BLaER1 (cell line): ENCODE data around the gene ZCCHC2.

Source experiments
- H3K27ac ChIP-seq: shearing (Covaris generic); formaldehyde crosslinking; 2 replicates; pipeline ENCODE4 v1.8.1; 2022
- H3K27me3 ChIP-seq: shearing (Covaris generic); formaldehyde crosslinking; 2 replicates; pipeline ENCODE4 v1.8.1; 2022
- H3K36me3 ChIP-seq: shearing (Covaris generic); formaldehyde crosslinking; 2 replicates; pipeline ENCODE4 v1.8.1; 2022
- H3K4me1 ChIP-seq: shearing (Covaris generic); formaldehyde crosslinking; 2 replicates; pipeline ENCODE4 v1.8.1; 2022
- H3K4me2 ChIP-seq: shearing (Covaris generic); formaldehyde crosslinking; 2 replicates; pipeline ENCODE4 v1.8.1; 2022
- H3K4me3 ChIP-seq: shearing (Covaris generic); formaldehyde crosslinking; 2 replicates; pipeline ENCODE4 v1.8.1; 2022
- H3K9ac ChIP-seq: shearing (Covaris generic); formaldehyde crosslinking; 2 replicates; pipeline ENCODE4 v1.8.1; 2022
- H3K9me3 ChIP-seq: shearing (Covaris generic); formaldehyde crosslinking; 2 replicates; pipeline ENCODE4 v1.8.1; 2022
- H4K20me1 ChIP-seq: shearing (Covaris generic); formaldehyde crosslinking; 2 replicates; pipeline ENCODE4 v1.8.1; 2022
- Cebpa-rat ChIP-seq: shearing (Covaris generic); IDR thresholded peaks from 2 replicates; pipeline ENCODE4 v1.8.1; 2022

Gene ZCCHC2

DNA sequence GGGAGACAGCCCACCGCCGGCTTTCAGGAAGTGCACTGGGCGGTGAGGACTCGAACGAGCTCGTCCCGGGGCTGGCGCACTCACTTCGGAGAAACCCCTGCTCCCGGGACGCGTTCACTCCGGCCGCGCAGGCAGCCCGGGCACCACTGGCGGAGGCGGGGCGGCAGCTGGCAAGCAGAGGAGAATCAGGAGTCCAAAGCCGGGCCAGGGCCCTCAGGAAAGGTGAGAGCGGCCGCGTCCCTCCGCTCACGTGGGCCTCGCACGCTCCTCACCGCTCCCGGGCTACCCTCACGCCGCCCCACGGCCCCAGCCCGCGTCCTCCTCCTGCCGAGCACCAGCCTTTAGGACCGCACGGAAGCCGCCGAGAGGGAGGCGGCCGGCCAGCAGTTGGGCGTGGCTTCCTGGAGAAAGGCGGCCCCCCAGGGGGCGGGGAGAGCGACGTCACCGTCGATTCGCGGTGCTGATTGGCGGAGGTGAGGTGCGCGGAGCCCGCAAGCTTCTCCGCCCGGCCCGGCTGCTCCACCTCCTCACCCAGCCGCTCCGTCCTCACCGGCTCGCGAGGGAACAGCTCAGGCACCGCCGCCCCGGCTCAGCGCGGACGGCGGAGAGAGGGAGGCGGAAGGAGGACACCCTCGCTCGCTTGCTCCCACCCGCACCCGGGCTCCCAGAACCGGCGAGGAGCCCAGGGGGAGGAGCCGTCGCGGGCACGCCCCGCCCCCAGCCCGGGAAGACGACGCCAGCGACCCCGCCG lies at the start of gene ZCCHC2:
Gene ZCCHC2, plus strand, starts transcription at position 522 of the 751 bp plus-strand sequence. CDS start 400 bp downstream, outside the sequence.
- no peak for TF ChIP-seq Cebpa-rat
- H3K27me3 ChIP-seq, result peaks cover 21% of the 10 kb centered on the region
- H3K4me1 ChIP-seq, result peaks cover 26% of the 10 kb centered on the region

DNA sequence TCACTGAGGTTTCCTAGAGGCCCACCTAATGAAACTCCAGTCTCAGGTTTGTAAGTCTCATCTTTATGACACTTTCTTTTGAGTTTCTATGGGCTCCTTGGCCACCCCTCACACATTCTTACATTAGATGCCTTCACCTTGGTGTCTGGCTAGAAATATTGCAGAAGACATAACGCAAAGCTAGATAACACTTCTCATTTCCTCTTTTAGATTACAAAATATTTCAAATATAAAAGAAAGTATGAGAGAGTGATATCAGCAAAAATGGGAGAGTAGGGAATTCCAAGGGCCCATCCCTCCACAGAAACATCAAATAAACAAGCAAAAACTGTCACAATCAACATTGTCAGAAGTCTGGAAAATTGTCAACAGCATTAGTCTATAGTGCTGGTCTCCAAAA lies 43.3 kb upstream of the ZCCHC2 start:
- no peak overlapping the region for H3K27ac ChIP-seq
- H4K20me1 ChIP-seq, result no peaks in the 10 kb centered on the region
- TF ChIP-seq Cebpa-rat, result no peak
- no peak overlapping the region for H3K4me2 ChIP-seq
- H3K4me3 ChIP-seq, result no peak overlapping the region
- no peaks in the 10 kb centered on the region for H3K27me3 ChIP-seq
- peaks cover 29% of the 10 kb centered on the region for H3K9me3 ChIP-seq
- H3K36me3 ChIP-seq, result no peaks in the 10 kb centered on the region
- no peak overlapping the region for H3K9ac ChIP-seq
- H3K4me1 ChIP-seq, result no peaks in the 10 kb centered on the region

More for the DNA sequence above, at the start of gene ZCCHC2:
- Histone ChIP-seq H3K27ac (peak within 1 kb of the TSS; percentile 89), H3K4me2 (peak within 1 kb of the TSS; percentile 97), H3K4me3 (peak within 1 kb of the TSS; percentile 96), H3K9ac (peak within 1 kb of the TSS; percentile 91), H4K20me1 (peaks cover 23% of the 10 kb centered on the region; the same call in 1 of the 2 replicates), H3K36me3 (no peaks in the 10 kb centered on the region), H3K9me3 (no peaks in the 10 kb centered on the region)

- TF ChIP-seq Cebpa-rat, result no peak
- H3K4me1 ChIP-seq, result no peaks in the 10 kb centered on the region
- no peaks in the 10 kb centered on the region for H3K36me3 ChIP-seq
Measured at GRCh38 chr18:62480927-62481326, 41.9 kb upstream of the ZCCHC2 start.

DNA sequence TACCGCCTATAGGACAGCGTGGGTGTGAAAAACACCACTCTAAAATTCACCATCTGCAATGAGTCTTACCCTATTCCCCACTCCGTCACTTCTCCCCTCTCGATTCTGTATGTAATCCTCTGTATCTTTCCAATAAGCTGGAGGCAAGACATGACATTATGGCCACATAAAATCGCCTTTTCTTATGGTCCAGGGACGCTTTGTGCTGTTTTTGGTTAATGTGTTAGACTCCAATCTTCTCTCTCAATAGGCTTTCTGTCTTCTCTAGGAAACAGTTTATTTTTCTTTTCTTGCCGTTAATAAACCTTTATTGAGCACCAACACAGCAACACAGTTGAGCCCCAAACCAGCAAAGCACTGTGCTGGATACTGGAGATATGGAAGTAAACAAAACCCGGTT lies 37.9 kb upstream of the ZCCHC2 start:
- H3K9me3 ChIP-seq, result peaks cover 26% of the 10 kb centered on the region
- H3K4me3 ChIP-seq, result no peak overlapping the region
- no peak for TF ChIP-seq Cebpa-rat
- H3K36me3 ChIP-seq, result no peaks in the 10 kb centered on the region
- no peaks in the 10 kb centered on the region for H3K27me3 ChIP-seq
- H3K27ac ChIP-seq, result no peak overlapping the region
- H3K4me2 ChIP-seq, result no peak overlapping the region
- no peaks in the 10 kb centered on the region for H4K20me1 ChIP-seq
- no peaks in the 10 kb centered on the region for H3K4me1 ChIP-seq
- H3K9ac ChIP-seq, result no peak overlapping the region

More at GRCh38 chr18:62480927-62481326, 41.9 kb upstream of the ZCCHC2 start:
- Histone ChIP-seq H3K4me3 (no peak overlapping the region), H3K27me3 (no peaks in the 10 kb centered on the region), H3K9me3 (peaks cover 29% of the 10 kb centered on the region), H4K20me1 (no peaks in the 10 kb centered on the region), H3K4me2 (no peak overlapping the region), H3K9ac (no peak overlapping the region), H3K27ac (no peak overlapping the region)

DNA sequence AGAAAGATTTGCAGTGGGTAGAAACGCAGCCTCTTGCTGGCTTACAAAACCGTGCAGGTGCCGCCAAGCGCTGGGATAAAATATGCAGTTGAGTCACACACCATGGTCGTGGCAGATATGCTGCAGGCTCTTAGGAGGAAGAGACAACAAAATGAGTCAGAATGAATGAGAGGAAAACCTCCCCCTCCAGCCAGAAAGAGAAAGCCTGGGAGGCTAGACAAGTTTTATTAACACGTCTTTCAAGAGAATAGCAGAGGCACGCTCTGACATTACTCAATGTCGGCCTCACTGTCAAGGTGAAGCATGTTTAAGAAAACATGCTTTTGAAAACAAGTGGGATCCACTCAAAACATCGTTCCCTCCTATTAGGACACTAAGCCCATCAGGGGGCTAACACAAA lies 37.1 kb upstream of the ZCCHC2 start:
- Histone ChIP-seq H3K4me2 (no peak overlapping the region), H3K4me1 (no peaks in the 10 kb centered on the region), H3K4me3 (no peak overlapping the region), H3K27me3 (no peaks in the 10 kb centered on the region), H3K9me3 (peaks cover 18% of the 10 kb centered on the region), H3K9ac (no peak overlapping the region), H3K27ac (no peak overlapping the region), H4K20me1 (no peaks in the 10 kb centered on the region), H3K36me3 (no peaks in the 10 kb centered on the region)
- TF ChIP-seq Cebpa-rat, result no peak

DNA sequence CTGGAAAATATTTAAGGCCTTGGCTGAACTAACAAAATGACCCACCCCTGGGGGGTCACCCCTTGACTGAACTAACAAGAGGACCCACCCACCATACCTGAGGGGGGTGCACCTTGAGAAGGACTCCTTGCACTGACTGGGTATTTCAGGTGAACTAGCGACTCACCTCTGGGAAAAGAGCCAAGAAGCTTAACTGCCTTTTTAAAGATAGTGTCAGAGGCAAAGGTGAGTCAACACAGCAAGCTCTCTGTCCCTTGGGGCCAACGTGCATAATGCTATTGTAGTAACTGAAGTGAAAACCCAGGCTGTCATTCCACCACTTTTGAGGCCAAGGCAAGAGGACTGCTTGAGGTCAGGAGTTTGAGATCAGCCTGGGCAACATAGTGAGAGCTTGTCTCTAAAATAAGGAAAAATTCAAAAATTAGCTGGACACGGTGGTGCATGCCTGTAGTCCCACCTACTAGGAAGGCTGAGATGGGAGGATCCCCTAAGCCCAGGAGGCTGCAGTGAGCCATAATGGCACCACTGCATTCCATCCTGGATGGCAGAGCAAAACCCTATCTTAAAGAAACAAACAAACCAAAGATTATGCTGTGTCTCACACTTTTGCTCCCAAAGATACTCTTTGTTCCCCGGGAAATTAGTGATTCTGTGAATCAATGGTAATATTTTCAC lies 36.4 kb upstream of the ZCCHC2 start:
- Histone ChIP-seq H3K9me3 (peaks cover 12% of the 10 kb centered on the region; the same call in 1 of the 2 replicates), H3K4me2 (no peak overlapping the region), H3K27me3 (no peaks in the 10 kb centered on the region), H4K20me1 (no peaks in the 10 kb centered on the region), H3K27ac (no peak overlapping the region), H3K4me1 (no peaks in the 10 kb centered on the region), H3K9ac (no peak overlapping the region), H3K36me3 (no peaks in the 10 kb centered on the region), H3K4me3 (no peak overlapping the region)
- no peak for TF ChIP-seq Cebpa-rat

DNA sequence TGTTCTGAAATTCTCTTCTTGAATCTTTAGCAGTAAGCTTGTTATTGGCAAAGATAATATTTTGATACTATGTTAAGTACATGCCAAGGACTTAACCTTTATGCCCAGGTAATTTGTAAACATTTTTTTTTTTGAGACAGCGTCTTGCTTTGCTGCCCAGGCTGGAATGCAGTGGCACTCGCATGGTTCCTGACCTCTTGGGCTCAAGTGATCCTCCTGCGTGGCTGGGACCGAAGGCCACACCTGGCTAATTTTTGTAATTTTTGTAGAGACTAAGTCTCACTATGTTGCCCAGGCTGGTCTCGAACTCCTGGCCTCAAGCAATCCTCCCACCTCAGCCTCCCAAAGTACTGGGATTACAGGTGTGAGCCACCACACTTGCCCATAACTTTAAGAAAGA lies 35.7 kb upstream of the ZCCHC2 start:
- H3K4me3 ChIP-seq, result no peak overlapping the region
- H3K9ac ChIP-seq, result no peak overlapping the region
- no peaks in the 10 kb centered on the region for H3K4me1 ChIP-seq
- no peak overlapping the region for H3K27ac ChIP-seq
- H3K4me2 ChIP-seq, result no peak overlapping the region
- TF ChIP-seq Cebpa-rat, result no peak
- no peaks in the 10 kb centered on the region for H4K20me1 ChIP-seq
- H3K9me3 ChIP-seq, result peaks cover 4% of the 10 kb centered on the region; the same call in 1 of the 2 replicates
- no peaks in the 10 kb centered on the region for H3K27me3 ChIP-seq
- H3K36me3 ChIP-seq, result no peaks in the 10 kb centered on the region

DNA sequence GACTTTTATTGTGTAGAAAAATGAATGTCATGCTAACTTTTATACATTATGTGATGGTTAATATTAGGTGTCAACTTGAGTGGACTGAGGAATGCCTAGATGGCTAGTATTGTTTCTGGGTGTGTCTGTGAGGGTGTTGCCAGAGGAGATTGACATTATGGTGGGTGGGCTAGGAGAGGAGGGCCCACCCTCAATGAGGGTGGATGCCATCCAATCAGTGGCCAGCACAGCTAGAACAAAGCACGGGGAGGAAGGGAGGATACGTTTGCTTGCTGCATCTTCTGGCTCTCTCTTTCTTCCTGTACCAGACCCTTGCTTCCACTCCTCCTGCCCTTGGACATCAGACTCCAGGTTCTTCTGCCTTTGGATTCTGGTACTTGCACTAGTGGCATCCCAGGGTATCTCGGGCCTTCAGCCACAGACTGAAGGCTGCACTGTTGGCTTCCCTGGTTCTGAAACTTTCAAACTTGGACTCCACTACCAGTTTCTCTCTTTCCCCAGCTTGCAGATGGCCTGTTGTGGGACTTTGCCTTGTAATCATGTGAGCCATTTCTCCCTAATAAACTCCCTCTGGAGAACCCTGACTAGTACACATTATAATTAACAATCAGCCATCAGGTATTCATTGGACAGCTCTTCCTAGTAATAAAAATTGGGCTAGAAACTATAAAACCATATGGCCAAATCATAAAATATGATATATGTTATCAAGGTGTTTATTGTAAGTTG lies 31.7 kb upstream of the ZCCHC2 start:
- H3K4me2 ChIP-seq, result no peak overlapping the region
- no peak for TF ChIP-seq Cebpa-rat
- no peak overlapping the region for H3K9ac ChIP-seq

GRCh38 chr18:62493033-62493862 lies 29.6 kb upstream of the ZCCHC2 start:
- Histone ChIP-seq H4K20me1 (no peaks in the 10 kb centered on the region), H3K27me3 (no peaks in the 10 kb centered on the region), H3K4me3 (no peak overlapping the region), H3K9me3 (no peaks in the 10 kb centered on the region), H3K4me2 (no peak overlapping the region), H3K36me3 (no peaks in the 10 kb centered on the region), H3K4me1 (no peaks in the 10 kb centered on the region), H3K27ac (no peak overlapping the region), H3K9ac (no peak overlapping the region)
- no peak for TF ChIP-seq Cebpa-rat

More for the DNA sequence above, 31.7 kb upstream of the ZCCHC2 start:
- Histone ChIP-seq H3K27ac (no peak overlapping the region), H4K20me1 (no peaks in the 10 kb centered on the region), H3K4me3 (no peak overlapping the region), H3K4me1 (no peaks in the 10 kb centered on the region), H3K9me3 (no peaks in the 10 kb centered on the region), H3K36me3 (no peaks in the 10 kb centered on the region), H3K27me3 (no peaks in the 10 kb centered on the region)
